ENCODE measurements around the gene IFFO2. TPM values are rescaled to one million over a fixed set of nuclear protein-coding genes. Genes with fewer than 3 reads are reported as not detected.

Gene IFFO2
- total RNA-seq, 1 donor from 2014 or later = 39.6 TPM

DNA sequence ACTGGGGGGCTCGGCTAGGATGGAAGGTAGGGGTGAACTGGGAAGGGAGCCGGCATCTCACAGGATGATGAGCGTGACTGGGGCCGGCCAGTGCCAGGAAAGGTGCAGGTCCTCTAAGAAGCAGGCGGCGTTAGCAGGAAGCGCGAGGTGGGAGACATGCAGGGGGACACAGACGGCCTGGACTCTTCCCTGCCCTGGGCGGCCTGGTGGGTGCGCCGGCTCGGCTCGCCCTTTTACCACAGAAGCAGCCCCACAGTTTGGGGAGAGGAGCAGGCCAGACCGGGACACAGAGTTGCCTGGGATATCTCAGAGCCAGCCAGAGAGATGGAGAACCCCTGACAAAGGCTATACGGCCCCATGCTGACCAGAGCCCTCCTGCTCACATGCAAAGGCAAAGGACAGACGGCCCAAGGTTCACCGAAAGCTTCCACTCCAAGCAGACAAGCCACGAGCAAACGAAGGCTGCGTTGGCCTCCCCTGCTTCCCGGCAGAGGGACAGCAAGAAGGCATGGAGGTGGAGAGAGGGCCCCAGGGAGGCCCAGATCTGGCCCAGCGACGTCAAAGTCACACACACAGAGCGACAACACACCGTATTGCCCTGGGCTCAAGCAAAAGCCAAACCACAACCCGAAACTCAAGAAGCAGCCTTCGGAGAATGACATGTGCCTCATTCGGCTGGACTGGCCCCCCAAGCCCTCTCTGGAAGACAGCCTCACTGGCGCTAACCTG lies 39.2 kb downstream of the IFFO2 start:
- FAIRE-seq = no peak
- H3K4me1 ChIP-seq (ENCODE audit: insufficient read depth, low read length) = peaks cover 15% of the 10 kb centered on the region
- H3K27me3 ChIP-seq (ENCODE audit: insufficient read depth, low read length) = no peaks in the 10 kb centered on the region
- H3K79me2 ChIP-seq (ENCODE audit: insufficient read depth, low read length) = peaks cover 74% of the 10 kb centered on the region
- Mint-ChIP-seq H3K27ac (ENCODE audit: unreplicated experiment) (no peak overlapping the region), H3K4me1 (ENCODE audit: low read depth, unreplicated experiment) (peaks cover 10% of the 10 kb centered on the region), H3K27me3 (ENCODE audit: low read depth, unreplicated experiment) (no peaks in the 10 kb centered on the region), H3K4me3 (ENCODE audit: unreplicated experiment) (no peak overlapping the region), H3K9me3 (ENCODE audit: unreplicated experiment) (no peaks in the 10 kb centered on the region), H3K36me3 (ENCODE audit: low read depth, unreplicated experiment) (peaks cover 11% of the 10 kb centered on the region)
- TF ChIP-seq, protein P1, sequence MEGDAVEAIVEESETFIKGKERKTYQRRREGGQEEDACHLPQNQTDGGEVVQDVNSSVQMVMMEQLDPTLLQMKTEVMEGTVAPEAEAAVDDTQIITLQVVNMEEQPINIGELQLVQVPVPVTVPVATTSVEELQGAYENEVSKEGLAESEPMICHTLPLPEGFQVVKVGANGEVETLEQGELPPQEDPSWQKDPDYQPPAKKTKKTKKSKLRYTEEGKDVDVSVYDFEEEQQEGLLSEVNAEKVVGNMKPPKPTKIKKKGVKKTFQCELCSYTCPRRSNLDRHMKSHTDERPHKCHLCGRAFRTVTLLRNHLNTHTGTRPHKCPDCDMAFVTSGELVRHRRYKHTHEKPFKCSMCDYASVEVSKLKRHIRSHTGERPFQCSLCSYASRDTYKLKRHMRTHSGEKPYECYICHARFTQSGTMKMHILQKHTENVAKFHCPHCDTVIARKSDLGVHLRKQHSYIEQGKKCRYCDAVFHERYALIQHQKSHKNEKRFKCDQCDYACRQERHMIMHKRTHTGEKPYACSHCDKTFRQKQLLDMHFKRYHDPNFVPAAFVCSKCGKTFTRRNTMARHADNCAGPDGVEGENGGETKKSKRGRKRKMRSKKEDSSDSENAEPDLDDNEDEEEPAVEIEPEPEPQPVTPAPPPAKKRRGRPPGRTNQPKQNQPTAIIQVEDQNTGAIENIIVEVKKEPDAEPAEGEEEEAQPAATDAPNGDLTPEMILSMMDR (IDR thresholded peaks at IDR 0.05; ENCODE audit: insufficient read depth, low read depth, low read length) = no peak
- TF ChIP-seq EZH2 (IDR thresholded peaks at IDR 0.05; ENCODE audit: insufficient read depth, low read length) = no peak
- no peak overlapping the region for H3K9ac ChIP-seq (ENCODE audit: low read length)
- no peak overlapping the region for H3K27ac ChIP-seq (ENCODE audit: low read depth, low read length)
- no peak overlapping the region for H2AFZ ChIP-seq (ENCODE audit: low read depth, low read length)
- peaks cover 66% of the 10 kb centered on the region for H4K20me1 ChIP-seq (ENCODE audit: insufficient read depth, low read length)
- no peak overlapping the region for H3K4me3 ChIP-seq (ENCODE audit: insufficient read depth, low read depth, low read length)
- no peaks in the 10 kb centered on the region for H3K9me3 ChIP-seq (ENCODE audit: insufficient read depth, low read depth, low read length)
- no peak for DNase-seq (ENCODE audit: low read depth)
- H3K4me2 ChIP-seq (ENCODE audit: low read length) = no peak overlapping the region
- peaks cover 6% of the 10 kb centered on the region for H3K36me3 ChIP-seq (ENCODE audit: insufficient read depth, low read length)

- Histone ChIP-seq H3K4me2 (ENCODE audit: low read length) (no peak overlapping the region), H3K9me3 (ENCODE audit: insufficient read depth, low read depth, low read length) (no peaks in the 10 kb centered on the region), H3K27me3 (ENCODE audit: insufficient read depth, low read length) (no peaks in the 10 kb centered on the region), H3K36me3 (ENCODE audit: insufficient read depth, low read length) (peaks cover 12% of the 10 kb centered on the region), H3K9ac (ENCODE audit: low read length) (no peak overlapping the region), H3K4me1 (ENCODE audit: insufficient read depth, low read length) (peaks cover 8% of the 10 kb centered on the region), H2AFZ (ENCODE audit: low read depth, low read length) (no peak overlapping the region), H4K20me1 (ENCODE audit: insufficient read depth, low read length) (peaks cover 54% of the 10 kb centered on the region), H3K27ac (ENCODE audit: low read depth, low read length) (no peak overlapping the region), H3K4me3 (ENCODE audit: insufficient read depth, low read depth, low read length) (no peak overlapping the region), H3K79me2 (ENCODE audit: insufficient read depth, low read length) (peaks cover 58% of the 10 kb centered on the region)
- no peak overlapping the region for H3K27ac Mint-ChIP-seq (ENCODE audit: unreplicated experiment)
- H3K9me3 Mint-ChIP-seq (ENCODE audit: unreplicated experiment) = no peaks in the 10 kb centered on the region
- no peak for DNase-seq (ENCODE audit: low read depth)
- no peak for FAIRE-seq
- H3K4me1 Mint-ChIP-seq (ENCODE audit: low read depth, unreplicated experiment) = peaks cover 3% of the 10 kb centered on the region
- peaks cover 20% of the 10 kb centered on the region for H3K36me3 Mint-ChIP-seq (ENCODE audit: low read depth, unreplicated experiment)
- TF ChIP-seq, protein P1 (IDR thresholded peaks at IDR 0.05; ENCODE audit: insufficient read depth, low read depth, low read length) = no peak
- no peak for TF ChIP-seq EZH2 (IDR thresholded peaks at IDR 0.05; ENCODE audit: insufficient read depth, low read length)
- no peak overlapping the region for H3K4me3 Mint-ChIP-seq (ENCODE audit: unreplicated experiment)
- no peaks in the 10 kb centered on the region for H3K27me3 Mint-ChIP-seq (ENCODE audit: low read depth, unreplicated experiment)
Observed at GRCh38 chr1:18915341-18915740, 41.1 kb downstream of the IFFO2 start.

All from astrocyte (in vitro differentiated cells and primary cell).